Body of pancreas (tissue), 4 donors: ENCODE results near the gene COPG2.
"Not testable (repeated sequence)": the region's sequence is repeated elsewhere in the genome, so short reads cannot be mapped to it uniquely, and the experiment has no call there.

Experiments
- CTCF ChIP-seq, 7 experiments: fragments of 450-650 bp in 4 of 7; fragments of 200-600 bp in 3 of 7; sonication (generic) in 3 of 7; IDR thresholded peaks; one replicate each; pipeline ENCODE4 v1.5.1; 2016 to 2019; ENCODE audit warnings: antibody characterized with exemption in 7 of 7
- POLR2A ChIP-seq, 3 donors: fragments of 450-650 bp; IDR thresholded peaks; one replicate each; pipeline ENCODE4 v1.6.1; 2016; ENCODE audit warnings: antibody characterized with exemption in 3 of 3, mild to moderate bottlenecking in 2 of 3

GRCh38 chr7:130575110-130575509 lies 93.4 kb downstream of the COPG2 start:
- not testable (repeated sequence) for TF ChIP-seq CTCF, POLR2A (IDR thresholded peaks at IDR 0.05)
